GM19372 (cell line): ENCODE data around the gene DCHS2.
"Not testable (repeated sequence)": the region's sequence is repeated elsewhere in the genome, so short reads cannot be mapped to it uniquely, and the experiment has no call there.

ENCODE experiments used
- ATAC-seq: cut with Tn5 transposase; IDR thresholded peaks from one replicate; pipeline ENCODE4 v1.9.1; 2021; ENCODE audit warnings: mild to moderate bottlenecking, low read depth, moderate library complexity; ENCODE audit not compliant: unreplicated experiment

The DCHS2 gene

DNA sequence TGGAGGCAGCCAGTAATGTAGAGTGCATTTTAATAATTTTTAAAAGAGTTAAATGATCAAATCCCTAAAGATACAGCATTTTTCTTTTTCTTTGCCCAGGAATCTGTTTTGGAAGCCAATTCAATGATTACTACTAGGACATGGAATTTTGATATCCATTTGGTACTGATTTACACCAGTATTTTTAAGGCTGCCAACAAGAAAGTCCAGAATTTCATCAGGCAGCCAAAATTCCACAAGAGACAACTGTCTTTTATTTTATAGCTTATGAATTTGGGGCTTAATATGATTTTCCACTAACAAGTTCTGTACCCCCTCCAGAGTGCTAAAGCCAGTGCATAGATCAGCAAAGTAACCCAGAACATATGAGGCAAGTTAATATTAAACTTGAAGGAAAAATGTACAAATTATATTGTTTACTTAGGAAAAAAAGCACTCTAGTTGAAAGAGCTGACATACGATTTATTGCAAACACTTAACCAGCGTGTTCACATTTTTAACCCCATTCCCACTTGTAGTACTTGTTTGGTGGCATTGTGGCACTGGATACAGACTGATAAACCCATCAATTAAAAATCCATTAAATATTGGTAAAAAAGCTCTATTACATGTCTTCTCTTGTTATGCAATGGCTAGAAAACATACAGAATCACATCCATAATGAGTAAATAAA lies 259.7 kb downstream of the DCHS2 start:
- no peak for ATAC-seq

- no peak for ATAC-seq
Observed at GRCh38 chr4:154230723-154231122, 260.9 kb downstream of the DCHS2 start.

GRCh38 chr4:154230091-154230490 lies 261.5 kb downstream of the DCHS2 start:
- no peak for ATAC-seq

GRCh38 chr4:154222875-154223274 lies 268.7 kb downstream of the DCHS2 start:
- ATAC-seq = no peak

DNA sequence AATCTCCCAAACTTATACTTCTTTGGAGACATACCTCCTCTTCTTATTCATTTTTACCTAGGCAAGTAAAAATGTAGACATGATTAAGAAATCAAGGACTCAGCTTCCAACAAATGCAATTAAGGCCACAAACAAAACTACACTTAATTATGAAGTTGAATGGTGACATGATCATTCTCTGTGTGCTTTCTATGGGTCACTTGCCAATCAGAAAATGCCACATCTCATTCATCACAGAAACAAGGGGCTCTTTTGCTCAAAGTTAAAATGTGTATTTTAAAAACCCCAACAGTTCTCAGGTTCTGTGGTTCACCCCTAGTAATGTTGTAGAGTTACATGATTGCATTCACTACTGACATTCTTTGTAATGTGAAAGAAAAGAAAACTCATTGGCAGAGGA lies 273.5 kb downstream of the DCHS2 start:
- ATAC-seq = no peak

DNA sequence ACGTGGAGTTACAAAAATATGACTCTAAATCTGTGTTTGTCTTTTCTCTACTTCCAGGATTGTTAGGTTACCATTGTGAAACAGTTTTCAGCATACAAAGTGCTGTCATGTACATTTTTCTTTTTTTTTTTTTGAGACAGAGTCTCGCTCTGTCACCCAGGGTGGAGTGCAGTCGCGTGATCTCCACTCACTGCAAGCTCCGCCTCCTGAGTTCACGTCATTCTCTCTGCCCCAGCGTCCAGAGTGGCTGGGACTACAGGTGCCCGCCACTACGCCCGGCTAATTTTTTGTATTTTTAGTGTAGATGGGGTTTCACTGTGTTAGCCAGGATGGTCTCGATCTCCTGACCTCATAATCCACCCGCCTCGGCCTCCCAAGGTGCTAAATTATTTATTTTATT lies 274.2 kb downstream of the DCHS2 start:
- not testable (repeated sequence) for ATAC-seq

DNA sequence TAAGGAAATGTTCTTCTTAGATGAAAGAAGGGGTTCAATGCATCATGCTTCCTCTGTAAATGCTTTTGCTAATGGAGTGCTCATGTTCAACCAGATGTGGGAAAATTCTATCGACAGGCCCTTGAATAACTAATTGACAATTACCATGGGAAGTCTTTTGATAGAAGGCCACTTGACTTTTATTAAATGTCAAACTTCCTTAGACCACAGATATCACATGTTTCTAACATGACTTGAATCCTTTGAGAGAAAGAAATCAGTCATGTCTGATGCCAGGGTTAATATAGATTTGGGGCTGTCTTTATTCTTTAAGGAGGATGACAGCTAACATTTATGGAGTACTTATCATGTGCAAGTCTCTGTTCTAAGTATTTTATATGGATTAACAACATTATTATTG lies 280.1 kb downstream of the DCHS2 start:
- no peak for ATAC-seq

GRCh38 chr4:154208424-154208823 lies 283.2 kb downstream of the DCHS2 start:
- ATAC-seq = no peak

DNA sequence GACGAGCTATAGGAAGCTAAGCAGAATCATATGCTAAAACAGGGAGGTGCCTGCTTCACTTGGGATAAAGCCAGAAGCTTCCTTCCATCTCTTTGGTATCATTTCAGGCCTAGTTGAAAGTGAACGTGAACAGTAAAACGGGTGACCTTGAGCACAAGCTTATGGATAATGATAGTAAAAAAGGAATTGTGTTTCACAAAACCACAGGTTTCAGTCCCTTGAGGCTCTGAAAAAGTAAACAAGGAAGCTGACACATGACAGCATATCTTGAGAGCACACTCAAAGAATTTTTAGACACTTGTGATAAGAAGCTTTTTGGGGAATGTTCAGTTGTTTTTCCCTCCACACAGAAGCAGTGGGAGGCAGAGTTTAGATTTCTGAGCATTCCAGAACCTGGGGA lies 286.1 kb downstream of the DCHS2 start:
- ATAC-seq = no peak

DNA sequence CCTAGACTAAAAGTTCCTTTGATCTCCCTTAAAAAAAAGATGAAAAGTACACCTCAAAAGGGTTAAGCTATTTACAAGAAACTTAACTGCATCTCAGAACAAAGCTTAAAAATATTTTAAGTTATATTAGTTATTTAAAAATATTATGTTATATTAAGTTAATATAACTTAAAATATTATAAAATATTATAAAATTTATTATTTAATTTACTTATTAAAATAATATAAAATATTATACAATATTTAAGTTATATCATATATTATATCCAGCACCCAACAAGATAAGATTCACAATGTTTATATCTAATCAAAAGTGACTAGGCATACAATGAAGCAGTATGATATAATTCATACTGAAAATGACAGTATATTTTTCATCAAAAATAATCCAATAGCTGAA lies 296.9 kb downstream of the DCHS2 start:
- no peak for ATAC-seq

DNA sequence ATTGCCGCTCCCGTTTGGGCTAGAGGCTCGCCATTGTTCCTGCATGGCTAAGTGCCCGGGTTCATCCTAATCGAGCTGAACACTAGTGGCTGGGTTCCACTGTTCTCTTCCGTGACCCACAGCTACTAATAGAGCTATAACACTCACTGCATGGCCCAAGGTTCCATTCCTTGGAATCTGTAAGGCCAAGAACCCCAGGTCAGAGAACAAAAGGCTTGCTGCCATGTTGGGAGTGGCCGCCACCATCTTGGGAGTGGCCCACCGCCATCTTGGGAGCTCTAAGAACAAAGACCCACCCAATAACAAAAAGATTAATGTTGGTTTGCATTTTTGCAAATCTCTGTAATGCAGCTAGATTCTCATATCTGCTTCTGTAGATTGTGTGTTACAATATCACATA lies 299.0 kb downstream of the DCHS2 start:
- ATAC-seq = no peak

- ATAC-seq = no peak
Observed at GRCh38 chr4:154189346-154189745, 302.3 kb downstream of the DCHS2 start.

- ATAC-seq = no peak
Observed at GRCh38 chr4:154186888-154187287, 304.7 kb downstream of the DCHS2 start.

- ATAC-seq = no peak
Observed at GRCh38 chr4:154186035-154186434, 305.6 kb downstream of the DCHS2 start.

- no peak for ATAC-seq
Observed at GRCh38 chr4:154184238-154184637, 307.4 kb downstream of the DCHS2 start.

GRCh38 chr4:154183264-154183663 lies 308.3 kb downstream of the DCHS2 start:
- no peak for ATAC-seq
